Activated CD8-positive, alpha-beta memory T cell treated with anti-CD3 and anti-CD28 coated beads, Interleukin-2, amount 50 U/mL, for 4 hours (primary cell): Measurements from ENCODE around the gene RAP2B.
"Not testable (repeated sequence)": the region's sequence is repeated elsewhere in the genome, so short reads cannot be mapped to it uniquely, and the experiment has no call there.

Experiments
- DNase-seq: peaks from one replicate; pipeline ENCODE4 v3.0.0-alpha.2; 2020

The RAP2B gene

DNA sequence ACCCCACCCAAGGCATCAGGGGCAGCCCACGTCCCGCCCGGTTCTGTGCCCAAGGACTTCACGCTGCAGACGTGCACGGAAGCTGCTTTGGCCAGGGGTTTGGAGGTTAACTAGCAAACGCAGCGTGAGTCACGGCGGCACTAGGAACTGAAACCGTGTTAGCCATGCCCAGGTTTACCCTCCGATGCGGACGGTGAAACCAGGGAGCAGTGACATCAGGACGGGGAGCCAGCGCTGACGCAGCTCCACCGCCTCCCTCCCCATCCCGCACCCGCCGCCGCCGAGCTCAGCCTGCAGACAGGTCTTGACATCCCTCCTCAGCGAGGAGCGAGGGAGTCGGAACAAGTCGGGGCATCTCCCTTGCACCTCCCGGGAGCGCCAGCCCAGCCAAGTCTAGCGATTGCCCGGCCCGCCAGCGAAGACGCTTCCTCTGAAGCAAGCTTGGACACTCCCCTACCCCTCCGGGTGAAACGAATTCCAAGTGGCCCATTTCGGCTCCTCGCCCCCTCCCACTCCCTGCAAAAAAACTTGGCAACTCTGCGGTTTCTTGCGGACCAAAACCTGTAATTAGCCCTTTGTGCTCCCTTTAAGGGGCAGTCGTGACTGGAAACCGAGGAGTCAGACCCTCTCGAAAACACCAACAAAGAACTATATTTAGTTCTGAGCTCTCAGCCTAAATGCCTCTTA, 1.4 kb upstream of the RAP2B start:
- peak; percentile 70 for DNase-seq

DNA sequence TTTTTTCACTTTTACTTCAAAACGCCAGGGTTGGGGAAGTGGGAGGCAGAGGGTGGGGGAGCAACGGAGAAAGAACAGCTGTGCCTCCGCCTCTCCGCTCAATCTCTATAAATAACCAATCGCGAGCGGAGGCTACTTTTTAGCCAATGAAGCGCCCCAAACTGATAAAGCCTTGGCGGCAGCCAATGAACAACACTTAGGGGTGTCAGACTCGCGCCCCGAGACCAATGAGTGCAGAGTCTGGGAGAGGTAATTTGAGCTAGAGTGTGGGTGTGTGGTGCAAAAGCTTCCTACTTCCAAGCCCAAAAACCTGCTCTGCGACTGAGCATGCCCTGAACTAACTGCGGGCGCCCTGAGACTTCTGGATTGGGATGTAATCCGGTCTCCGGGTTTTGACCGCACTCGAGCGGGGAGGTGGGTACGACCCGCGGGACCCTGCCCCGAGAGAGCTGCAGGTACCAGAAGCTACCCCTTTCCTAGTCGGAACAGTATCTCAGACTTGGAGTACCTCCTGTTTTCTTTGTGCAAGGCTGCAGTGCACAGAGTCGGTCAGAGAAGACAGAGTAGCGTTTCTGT, 800 bp upstream of the RAP2B start:
- peak; percentile 81 for DNase-seq

DNA sequence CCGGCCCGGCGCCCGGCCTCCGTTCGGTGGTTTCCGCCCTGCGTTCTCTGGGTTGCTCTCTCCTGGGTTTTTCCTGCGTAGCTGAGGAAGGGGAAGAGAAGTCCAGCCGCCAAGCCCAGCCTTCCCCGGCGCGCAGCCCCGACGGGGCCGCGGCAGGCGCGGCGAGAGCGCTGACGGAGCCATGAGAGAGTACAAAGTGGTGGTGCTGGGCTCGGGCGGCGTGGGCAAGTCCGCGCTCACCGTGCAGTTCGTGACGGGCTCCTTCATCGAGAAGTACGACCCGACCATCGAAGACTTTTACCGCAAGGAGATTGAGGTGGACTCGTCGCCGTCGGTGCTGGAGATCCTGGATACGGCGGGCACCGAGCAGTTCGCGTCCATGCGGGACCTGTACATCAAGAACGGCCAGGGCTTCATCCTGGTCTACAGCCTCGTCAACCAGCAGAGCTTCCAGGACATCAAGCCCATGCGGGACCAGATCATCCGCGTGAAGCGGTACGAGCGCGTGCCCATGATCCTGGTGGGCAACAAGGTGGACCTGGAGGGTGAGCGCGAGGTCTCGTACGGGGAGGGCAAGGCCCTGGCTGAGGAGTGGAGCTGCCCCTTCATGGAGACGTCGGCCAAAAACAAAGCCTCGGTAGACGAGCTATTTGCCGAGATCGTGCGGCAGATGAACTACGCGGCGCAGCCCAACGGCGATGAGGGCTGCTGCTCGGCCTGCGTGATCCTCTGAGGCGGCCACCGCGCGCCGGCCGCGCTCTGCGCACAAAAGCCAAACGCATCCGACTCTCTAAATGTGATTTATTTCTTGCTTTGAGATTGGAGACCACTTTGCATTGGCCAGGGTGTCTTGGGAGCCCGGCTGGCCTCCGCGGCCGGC, 727 bp downstream of the RAP2B start:
- DNase-seq = peak; percentile 38

DNA sequence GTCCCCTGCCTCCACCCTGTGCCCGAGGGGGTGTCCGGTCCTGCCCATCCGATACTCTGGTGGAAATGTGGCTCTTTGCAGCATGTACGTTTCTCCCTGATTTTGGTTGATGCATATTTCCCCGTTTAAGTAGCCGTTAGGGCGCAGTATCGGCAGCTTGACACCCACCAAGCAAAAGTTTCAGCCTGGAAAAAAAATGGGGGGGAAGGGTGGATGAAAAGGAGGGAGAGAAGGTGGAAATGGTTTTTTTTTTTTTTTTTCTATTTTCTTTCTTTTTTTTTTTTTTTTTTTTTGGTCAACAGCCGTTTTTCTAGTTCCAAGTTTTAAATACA, 1.3 kb downstream of the RAP2B start:
- no peak for DNase-seq

DNA sequence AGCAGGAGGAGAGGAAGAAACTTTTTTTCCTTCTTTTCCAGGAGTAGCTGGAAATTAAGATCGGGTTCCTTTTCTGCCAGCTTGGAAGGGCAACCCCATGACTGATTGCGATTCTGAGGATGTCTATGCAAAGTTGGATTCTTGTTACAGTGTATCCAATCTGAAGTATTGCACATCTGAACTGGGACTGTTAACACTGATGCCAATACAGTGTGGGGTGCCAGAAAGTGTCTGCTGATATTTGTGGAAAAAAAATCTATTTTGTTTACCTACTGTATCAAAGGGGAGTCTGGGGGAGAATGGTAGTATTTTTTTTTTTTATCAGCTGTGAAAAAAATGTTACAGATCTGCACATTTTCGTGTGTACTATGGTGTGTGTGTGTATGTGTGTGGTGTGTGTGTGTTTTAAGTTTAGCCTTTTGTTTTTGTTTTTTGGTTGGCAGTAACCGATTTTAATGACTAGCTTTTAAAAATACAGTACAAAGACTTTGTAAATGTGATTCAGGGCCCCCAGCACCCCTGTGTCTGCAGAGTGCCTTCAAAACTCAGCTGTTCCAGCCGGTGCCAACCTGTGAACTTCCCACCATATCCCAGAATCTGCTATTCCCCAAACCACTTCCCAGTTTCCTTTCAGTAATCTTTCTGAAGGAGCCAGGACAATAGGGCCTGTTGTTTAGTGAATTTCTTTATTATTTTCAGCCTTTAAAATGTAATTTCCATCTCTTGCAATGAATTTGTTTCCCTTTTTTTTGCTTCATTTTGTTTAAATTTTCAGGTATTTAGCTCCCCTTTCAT, 1.9 kb downstream of the RAP2B start:
- no peak for DNase-seq

DNA sequence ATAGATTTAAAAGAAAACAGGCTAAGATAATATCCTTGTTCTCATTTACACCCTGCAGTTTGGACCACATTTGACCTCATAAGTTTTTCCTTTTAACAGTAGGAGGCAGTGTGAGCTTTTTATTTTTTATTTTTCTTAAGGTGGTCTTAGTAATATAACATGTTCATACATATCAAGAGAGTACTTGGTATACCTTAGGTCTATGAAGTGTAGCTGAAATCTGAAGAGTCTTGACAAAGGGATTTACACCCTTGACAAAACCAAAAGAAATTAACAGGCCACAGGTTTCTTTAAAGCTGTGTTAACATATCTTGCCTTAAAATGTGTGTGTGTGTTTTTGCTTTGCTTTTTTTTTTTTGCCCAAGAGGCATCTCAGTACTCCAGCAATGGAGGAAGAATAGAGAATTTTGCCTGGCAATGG, 3.2 kb downstream of the RAP2B start:
- no peak for DNase-seq

DNA sequence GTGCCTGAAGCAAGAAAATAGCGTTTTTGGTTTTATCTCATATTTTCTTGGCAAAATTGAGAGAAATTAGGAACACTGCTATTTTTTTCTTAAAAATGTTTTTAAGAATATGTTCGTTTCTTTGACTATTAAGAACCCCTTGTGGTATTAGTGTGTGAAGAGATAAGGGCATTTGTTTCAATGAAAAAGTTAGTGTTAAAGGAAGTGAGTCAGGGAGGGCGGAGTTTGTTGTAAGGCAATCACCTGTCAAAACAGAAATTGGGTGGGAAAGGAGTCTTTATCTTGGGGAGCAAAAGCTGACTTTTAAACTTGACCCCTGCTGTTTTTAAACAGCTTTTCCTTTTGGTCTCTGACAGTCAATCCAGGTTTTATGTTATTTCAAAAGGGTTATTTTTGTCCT, 4.2 kb downstream of the RAP2B start:
- DNase-seq = peak; percentile 36

DNA sequence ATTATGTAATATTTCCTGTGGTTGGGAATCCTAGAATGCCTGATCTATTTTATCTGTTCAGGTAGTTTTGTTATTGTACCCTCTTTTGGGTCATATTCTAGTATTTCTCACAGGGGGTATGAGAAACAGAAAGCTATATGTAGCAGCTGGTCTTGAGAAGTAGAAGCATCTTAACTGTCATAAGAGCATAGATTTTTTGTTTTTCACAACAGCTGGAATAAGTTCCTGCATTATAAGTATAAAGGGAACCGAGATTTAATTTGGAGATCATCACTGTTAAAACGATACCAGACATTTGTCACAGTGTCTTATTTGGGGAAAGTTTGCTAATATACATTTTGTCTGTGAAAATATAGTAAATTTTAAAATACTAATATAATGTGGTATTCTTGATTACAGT, 4.8 kb downstream of the RAP2B start:
- no peak for DNase-seq

DNA sequence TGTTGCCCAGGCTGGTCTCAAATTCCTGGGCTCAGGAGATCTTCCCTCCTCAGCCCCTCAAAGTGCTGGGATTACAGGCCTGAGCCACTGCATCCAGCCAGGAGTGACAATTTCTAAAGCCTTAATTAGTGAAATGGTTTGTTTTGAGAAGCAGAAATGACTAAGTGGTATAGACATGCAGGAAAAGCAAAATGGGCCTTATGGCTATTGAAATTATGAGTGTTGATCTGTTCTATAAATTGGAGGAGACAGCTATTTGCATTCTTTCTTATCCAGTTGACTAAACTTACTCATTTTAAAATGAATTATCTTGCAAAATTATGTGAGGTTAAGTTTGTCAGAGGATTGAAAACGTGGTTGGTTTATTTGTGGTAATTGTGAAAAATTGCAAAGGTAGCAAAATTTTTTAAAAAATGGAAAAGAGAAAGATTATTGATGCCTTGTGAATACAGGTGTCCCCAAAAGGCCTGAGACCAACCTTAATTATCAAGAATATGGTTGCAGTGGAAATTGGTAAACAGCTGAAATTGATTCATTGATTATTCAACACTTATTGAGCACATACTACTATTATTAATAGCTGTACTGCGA, 7.9 kb downstream of the RAP2B start:
- DNase-seq = no peak

DNA sequence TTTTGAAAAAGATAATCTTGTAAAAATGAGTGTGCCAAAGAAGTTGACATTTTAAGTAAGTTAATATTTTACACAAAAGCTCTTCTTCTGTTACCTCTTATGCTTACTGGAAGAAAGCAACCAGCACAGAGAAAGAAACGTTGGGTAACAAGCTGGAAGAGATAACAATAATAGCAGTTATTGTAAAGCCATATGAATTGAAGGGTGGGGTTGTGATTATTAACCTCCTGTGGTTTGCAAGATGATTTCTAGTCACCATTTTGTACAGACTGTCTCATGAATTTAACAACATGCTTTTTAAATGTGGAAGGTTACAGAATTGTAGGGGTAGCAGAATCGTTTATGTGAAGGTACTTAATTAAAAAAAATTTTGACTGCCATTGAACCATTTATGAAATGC, 9.2 kb downstream of the RAP2B start:
- DNase-seq = no peak

DNA sequence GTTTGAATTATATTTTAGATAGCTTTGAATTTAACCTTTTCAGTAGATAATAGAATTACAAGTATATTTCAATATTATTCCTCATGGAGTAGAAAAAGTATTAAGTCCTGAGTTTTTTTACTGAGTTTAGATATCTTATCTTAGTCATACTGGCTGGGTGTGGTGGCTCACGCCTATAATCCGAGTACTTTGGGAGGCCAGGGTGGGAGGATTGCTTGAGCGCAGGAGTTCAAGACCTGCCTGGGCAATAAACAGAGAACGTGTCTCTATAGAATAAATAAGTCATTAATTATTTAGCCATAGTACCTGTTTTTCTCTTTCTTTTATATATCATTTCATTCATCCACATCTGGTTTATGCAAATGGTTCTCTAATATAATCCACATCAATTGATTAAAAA, 9.9 kb downstream of the RAP2B start:
- DNase-seq = no peak

DNA sequence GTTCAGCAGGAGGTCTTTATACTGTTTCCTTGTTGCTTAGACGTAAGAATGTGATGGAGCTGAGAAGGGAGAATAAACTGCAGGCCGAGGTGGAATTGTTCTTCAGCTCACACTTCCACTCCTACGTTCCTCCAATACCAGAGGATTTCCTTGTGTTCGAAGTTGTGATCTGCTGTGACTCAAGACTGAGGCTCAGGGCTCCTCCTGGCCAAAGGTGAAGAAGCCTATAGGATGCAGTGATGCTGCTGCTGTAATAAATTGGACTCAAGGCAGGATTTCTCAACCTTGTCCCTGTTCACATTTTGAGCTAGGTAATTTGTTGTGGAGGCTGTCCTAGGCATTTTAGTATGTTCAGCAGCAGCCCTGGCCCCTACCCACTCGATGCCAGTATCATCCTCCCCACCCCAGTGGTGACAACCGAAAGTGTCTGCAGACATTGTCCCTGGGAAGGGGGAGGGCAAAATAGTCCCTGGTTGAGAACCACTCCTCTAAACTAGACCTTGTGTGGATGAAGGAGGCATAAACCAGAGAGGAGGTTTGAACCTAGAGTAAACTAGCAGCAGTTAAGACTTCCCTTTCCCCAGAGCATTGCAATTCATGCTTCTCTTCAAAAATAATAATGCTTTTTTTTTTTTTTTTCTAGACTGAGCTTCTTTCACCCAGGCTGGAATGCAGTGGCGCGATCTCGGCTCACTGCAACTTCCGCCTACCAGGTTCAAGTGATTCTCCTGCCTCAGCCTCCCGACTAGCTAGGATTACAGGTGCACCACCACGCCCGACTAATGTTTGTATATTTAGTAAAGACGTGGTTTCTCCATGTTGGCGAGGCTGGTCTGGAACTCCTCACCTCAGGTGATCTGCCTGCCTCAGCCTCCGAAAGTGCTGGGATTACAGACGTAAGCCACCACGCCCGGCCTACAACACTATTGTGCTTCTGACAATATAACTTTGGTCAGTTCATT, 11.1 kb downstream of the RAP2B start:
- DNase-seq = no peak

DNA sequence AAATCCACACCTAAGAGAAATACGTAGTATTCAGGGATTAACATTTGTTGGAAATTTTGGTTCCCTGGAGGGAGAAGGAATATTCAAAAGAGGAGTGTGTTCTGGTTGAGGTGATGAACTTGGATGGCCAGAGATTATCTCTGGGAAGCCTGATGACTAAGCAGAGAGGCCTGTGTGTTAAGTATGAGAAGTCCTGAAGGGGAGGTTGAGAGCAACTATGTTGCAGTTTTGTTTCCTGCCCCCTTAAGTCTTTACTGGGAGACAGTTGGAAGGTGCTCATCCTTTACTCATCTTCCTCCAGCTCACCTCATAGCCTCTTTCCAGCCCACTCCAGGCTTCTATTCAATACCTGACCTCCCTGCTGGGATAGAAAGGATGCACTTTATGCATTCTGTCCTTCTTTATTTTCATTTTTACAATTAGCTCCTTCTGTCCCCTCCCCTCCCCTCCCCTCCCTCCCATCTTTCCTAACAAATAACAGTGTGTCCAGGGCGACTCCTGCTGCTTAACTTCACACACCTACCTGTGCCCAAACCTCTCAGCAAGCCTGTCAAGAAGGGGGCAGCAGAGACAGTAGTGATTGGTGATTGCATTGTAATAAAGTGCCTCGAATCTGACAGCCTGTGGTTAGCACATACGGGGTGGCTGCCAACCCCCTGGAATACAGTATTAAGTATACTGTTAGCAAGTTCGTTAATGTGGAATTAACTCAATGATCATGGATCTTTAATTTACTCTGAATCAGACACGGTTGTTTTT, 11.9 kb downstream of the RAP2B start:
- DNase-seq = no peak

DNA sequence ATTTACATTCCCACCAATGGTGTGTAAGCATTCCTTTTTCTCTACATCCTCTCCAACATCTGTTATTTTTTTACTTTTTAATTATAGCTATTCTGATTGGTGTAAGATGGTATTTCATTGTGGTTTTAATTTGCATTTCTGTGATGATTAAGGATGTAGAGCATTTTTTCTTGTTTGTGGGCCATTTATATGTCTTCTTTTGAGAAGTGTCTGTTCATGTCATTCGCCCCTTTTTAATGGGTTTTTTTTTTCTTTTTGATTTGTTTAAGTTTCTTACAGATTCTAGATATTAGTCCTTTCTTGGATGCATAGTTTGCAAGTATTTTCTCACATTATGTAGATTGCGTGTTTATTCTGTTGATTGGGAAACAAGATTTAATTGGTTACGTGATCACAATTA, 14.2 kb downstream of the RAP2B start:
- DNase-seq = no peak

DNA sequence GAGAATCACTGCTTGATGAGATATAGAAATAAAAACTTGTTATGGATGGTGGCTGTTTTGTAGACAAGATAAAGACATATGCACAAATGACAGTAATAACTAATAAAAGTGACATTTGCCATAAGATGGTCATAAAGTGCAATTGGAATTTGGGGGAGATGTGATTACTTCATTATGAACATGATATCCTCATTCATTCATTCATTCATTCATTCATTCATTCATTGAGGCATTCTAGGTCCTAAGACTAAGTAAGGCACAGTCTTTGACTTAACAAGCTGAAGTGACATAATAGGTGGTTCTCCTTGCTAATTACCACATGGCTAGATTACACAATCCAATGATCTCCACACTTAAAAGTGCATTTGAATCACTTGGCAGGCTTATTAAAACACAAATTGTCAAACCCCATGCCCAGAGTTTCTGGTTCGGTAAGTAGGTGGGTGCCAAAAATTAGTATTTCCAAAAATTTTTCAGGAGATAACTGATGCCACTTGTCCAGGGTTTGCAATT, 18.9 kb downstream of the RAP2B start:
- DNase-seq = no peak

DNA sequence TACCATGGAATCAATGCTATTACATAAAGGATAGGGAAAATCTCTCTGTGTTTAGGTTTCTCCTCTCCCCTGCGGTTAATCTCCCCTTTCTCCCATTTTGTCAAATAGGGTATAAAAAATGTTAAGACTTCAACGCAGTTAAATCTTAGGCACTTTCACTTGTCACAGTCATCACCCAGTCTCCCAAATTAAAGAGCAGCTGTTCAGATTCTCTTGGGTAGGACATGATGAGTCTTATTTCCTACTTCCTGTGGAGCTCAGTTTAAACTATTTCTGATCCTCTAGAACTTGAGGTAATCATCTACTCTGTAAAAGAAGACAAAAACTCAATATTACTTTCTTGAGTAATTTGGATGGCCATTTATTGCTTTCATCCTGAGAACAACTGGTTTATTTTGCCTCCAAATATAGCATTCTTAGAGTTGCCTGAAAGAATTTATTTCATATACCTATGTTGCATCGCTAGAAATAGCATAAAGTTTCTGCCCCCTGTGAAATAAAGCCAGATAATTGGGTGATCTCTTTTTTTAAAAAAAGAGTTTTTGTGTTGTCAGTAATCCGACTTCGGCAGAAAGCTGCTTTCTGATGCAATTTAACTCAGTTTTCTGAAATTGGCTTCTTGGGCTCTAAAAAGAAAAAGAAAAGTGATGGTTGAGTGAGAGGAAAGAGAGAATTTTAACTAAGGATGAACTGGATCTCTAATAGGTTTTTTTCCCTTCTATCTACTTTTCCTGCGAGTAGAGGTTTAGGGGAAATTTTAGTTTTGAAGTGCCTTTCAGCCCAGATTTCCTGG, 20.7 kb downstream of the RAP2B start:
- no peak for DNase-seq

DNA sequence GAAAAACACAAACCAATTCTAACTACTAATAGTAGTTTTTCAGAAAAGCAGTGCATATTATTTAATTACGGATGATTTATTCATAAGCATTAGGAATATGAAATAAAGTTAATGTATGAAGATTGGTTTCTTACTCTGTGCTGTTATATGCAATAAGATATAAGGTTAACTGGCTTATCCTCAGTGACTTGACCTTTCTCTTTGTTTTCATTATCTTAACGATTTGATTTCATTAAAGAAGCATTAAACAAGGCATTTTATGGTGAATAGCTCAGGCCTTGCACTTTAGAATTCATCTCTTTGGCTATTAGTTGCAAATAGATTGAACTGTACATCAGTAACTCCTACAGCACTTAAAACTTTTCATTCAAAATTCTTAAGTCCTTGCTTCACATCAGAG, 28.9 kb downstream of the RAP2B start:
- DNase-seq = no peak

DNA sequence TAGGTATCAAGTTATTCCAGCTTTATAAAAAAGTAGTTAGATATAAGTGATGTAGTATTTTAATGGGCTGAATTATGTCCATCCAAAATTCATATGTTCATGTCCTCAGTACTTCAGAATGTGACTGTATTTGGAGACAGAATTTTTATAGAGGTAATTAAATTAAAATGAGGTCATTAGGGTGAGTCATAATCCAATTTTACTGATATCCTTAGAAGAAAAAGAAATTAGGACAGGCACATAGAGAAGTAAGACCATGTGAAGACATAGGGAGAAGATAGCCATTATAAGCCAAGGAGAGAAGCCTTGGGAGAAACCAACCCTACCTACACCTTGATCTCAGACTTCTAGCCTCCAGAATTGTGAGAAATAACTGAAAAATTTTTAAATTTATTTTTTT, 30.3 kb downstream of the RAP2B start:
- DNase-seq = no peak

DNA sequence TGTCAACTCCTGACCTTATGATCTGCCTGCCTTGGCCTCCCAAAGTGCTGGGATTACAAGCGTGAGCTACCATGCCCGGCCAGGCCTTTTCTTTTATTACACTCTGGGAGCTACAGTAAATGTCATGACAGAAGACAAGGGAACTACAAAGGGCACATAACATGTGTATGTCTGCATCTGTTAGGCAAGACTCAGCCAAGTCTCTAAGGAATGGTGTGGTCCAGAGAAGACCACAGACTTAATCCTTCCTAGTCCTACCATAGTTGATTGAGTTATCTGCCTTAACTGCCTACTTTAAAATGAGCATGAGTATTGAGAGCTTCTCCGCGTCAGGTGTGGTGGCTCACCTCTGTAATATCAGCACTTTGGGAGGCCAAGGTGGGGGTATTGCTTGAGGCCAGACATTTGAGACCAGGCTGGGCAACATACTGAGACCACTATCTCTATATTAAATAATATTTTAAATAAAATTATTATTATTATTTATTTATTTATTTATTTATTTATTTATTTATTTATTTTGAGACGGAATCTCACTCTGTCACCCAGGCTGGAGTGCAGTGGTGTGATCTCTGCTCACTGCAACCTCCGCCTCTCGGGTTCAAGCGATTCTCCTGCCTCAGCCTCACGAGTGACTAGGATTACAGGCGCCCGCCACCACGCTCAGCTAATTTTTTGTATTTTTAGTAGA, 31.9 kb downstream of the RAP2B start:
- not testable (repeated sequence) for DNase-seq
